WI38 (cell line): Measurements from ENCODE around the gene IPO9.

Source experiments
- H3K4me3 ChIP-seq: 2 replicates; pipeline ENCODE4 v1.5.1; 2011; ENCODE audit warnings: low read depth, mild to moderate bottlenecking, control low read depth, low read length
- TF ChIP-seq, protein P1 (sequence below): IDR thresholded peaks from 2 replicates; pipeline ENCODE4 v1.5.1; 2012; ENCODE audit warnings: low read depth, mild to moderate bottlenecking, control low read depth, low read length

Gene IPO9

DNA sequence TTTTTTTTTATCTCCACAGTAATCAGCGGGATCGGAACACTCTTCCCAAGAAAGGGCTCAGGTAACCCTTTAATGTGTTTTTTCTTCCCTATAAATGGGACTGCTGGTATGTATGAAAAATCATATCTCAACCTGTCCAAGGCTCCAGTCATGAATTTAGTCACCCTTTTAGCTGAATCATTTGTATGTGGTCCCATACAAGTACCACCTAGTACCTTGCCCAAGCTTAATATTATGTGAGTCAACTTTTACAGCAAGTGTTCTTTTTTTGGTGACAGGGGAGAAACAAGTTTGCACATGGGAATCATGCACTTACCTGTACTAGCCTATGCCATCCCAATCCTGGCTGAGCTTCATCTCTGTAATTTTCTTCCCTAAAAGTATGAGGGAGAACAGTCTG lies 43.7 kb upstream of the IPO9 start:
- TF ChIP-seq, protein P1, sequence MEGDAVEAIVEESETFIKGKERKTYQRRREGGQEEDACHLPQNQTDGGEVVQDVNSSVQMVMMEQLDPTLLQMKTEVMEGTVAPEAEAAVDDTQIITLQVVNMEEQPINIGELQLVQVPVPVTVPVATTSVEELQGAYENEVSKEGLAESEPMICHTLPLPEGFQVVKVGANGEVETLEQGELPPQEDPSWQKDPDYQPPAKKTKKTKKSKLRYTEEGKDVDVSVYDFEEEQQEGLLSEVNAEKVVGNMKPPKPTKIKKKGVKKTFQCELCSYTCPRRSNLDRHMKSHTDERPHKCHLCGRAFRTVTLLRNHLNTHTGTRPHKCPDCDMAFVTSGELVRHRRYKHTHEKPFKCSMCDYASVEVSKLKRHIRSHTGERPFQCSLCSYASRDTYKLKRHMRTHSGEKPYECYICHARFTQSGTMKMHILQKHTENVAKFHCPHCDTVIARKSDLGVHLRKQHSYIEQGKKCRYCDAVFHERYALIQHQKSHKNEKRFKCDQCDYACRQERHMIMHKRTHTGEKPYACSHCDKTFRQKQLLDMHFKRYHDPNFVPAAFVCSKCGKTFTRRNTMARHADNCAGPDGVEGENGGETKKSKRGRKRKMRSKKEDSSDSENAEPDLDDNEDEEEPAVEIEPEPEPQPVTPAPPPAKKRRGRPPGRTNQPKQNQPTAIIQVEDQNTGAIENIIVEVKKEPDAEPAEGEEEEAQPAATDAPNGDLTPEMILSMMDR = no peak
- no peak overlapping the region for H3K4me3 ChIP-seq

DNA sequence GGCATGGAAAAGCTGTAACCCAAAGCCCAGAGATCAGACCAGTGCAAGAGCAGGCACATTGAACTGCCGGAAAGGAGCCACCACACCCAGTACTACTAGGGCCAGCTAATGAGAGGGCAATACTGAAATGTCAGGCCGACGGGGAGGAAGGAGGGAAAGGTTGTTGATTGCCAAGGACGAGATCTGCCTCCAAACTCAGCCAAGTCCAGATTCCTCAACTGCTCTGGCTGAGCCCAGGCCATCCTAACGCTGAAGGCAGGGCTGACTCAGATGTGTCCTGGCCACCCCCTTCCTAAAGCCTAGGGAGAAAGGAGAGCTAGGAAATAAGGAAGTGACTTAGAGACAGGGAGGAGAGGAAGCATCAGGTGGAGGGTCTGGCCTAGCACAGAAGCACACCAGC lies 42.1 kb upstream of the IPO9 start:
- H3K4me3 ChIP-seq = no peak overlapping the region
- TF ChIP-seq, protein P1 = no peak

DNA sequence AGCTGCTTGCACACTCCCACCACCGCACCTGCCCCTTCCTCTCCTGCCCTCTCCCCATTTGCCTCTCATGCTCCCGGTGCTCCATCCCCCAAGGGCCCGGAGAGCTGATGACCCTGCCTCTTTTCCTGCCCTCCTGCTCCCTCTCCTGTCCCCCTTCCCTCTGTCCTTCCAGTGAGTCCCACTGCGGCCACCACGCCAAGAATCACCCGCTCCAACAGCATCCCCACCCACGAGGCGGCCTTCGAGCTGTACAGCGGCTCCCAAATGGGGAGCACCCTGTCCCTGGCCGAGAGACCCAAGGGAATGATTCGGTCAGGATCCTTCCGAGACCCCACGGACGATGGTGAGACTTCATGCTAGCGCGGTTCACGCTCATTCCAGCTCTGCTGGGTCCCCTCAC lies 40.7 kb upstream of the IPO9 start:
- no peak overlapping the region for H3K4me3 ChIP-seq
- TF ChIP-seq, protein P1 = no peak

GRCh38 chr1:201789245-201789644 lies 39.7 kb upstream of the IPO9 start:
- TF ChIP-seq, protein P1 = no peak
- no peak overlapping the region for H3K4me3 ChIP-seq

GRCh38 chr1:201790261-201790660 lies 38.7 kb upstream of the IPO9 start:
- H3K4me3 ChIP-seq = no peak overlapping the region
- TF ChIP-seq, protein P1 = no peak

DNA sequence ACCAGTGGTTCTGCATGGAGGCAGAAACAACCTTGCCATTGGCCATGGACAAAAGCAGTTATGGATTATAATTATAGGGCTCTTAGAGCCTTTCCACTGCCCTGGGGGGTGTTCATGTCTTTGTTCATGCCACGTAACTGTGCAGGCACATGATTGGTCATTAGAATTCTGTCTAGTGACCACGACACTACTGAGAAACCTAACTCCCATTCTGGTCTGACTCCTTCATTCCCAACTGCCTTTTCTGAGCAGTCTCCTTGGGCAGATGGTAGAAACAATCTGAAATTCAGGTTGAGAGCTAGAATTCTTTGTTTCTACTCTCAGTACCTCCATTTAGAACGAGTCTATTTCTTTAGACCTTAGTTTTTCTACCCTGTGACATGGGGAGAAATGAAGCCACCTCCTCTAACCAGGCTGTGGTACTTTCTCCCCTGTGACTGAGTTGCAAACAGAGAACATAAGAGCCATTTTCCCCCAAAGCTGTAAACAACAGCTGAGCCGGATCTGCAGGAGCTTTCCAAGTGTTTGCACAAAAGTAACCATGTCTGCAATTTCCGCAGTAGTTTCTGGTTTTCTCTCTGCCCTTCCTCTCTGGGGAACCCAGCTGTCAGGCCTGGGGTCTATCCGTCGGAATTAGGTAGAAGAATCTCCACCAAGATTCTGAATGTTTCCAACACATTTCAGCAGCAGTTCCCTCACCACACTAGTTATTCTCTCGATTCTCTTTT lies 37.7 kb upstream of the IPO9 start:
- H3K4me3 ChIP-seq = no peak overlapping the region
- TF ChIP-seq, protein P1 = no peak

DNA sequence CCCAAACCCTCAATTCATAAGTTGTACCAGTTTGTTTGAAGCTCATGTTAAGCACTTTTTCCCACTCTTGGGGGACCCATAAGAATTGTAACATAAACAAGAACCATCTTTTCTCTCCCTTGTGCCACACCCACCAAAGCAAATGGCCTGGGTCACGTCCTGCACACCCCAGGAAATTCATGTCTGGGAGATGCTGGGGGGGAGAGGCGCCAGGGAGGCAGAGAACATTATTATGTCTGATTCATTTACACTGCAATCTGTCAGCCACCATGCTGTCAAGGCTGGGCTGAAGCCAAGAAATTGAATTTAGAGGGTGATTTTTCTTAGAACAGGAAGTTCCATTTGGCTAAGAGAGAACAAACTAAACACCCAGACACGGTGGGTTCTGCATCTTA lies 37.2 kb upstream of the IPO9 start:
- no peak overlapping the region for H3K4me3 ChIP-seq
- TF ChIP-seq, protein P1 = no peak
